Esophagus squamous epithelium (tissue), 5 donors: ENCODE measurements around the gene ATP8A1. TPM values are rescaled to one million over a fixed set of nuclear protein-coding genes. Genes with fewer than 3 reads are reported as not detected.
"Not testable (repeated sequence)": the region's sequence is repeated elsewhere in the genome, so short reads cannot be mapped to it uniquely, and the experiment has no call there.

Source experiments
- DNase-seq: peaks from one replicate; lab custom pipeline; 2025; lab: John Stamatoyannopoulos, UW
- H3K27ac ChIP-seq, 4 donors: fragments of 200-600 bp; sonication (generic); one replicate each; pipeline ENCODE4 v1.5.1; 2016 to 2019; ENCODE audit warnings: mild to moderate bottlenecking in 1 of 4
- H3K27me3 ChIP-seq, 4 donors: fragments of 200-600 bp; sonication (generic); 1 replicate in 3 of 4; 2 replicates in 1 of 4; pipeline versions ENCODE4 v1.5.1 to v1.6.0; 2017 to 2021; ENCODE audit warnings: antibody characterized with exemption in 1 of 4
- H3K36me3 ChIP-seq, 3 donors: fragments of 200-600 bp; sonication (generic); one replicate each; pipeline ENCODE4 v1.5.1; 2016 to 2019
- H3K4me1 ChIP-seq, 3 donors: fragments of 200-600 bp; sonication (generic); one replicate each; pipeline ENCODE4 v1.5.1; 2017 to 2019
- H3K4me3 ChIP-seq, 4 donors: fragments of 200-600 bp; sonication (generic); 1 replicate in 3 of 4; 2 replicates in 1 of 4; pipeline ENCODE4 v1.5.1; 2016 to 2019; ENCODE audit warnings: mild to moderate bottlenecking in 2 of 4, moderate library complexity in 1 of 4
- H3K9me3 ChIP-seq, 3 donors: fragments of 200-600 bp; sonication (generic); one replicate each; pipeline ENCODE4 v1.5.1; 2016 to 2019
- CTCF ChIP-seq, 6 experiments: fragments of 450-650 bp in 4 of 6; fragments of 200-600 bp in 2 of 6; sonication (generic) in 2 of 6; IDR thresholded peaks; one replicate each; pipeline ENCODE4 v1.5.1; 2016 to 2019; ENCODE audit warnings: antibody characterized with exemption in 6 of 6, mild to moderate bottlenecking in 4 of 6, moderate library complexity in 4 of 6
- POLR2A ChIP-seq, 4 donors: fragments of 450-650 bp; IDR thresholded peaks; one replicate each; pipeline ENCODE4 v1.6.1; 2017; ENCODE audit warnings: antibody characterized with exemption in 4 of 4, mild to moderate bottlenecking in 4 of 4, moderate library complexity in 3 of 4
- WGBS, 2 donors: methylation state at CpG; one replicate each; pipeline ENCODE4 v1.1.5; 2018; 5-methylcytosine and 5-hydroxymethylcytosine counted together
- intact Hi-C: fragments of 100-400 bp; cut with DNase I; formaldehyde crosslinking; loops from one replicate; pipeline ENCODE4 v1.15.0; 2022
- total RNA-seq, 4 donors: library from RNA; depleted of rRNA; stranded (reverse); fragments of >200 nt; gene quantifications; one replicate each; pipeline ENCODE4 v1.1.0, GENCODE V29; 2016
- donor health status: DM: yes; HTN: yes; CAD: no.

ATP8A1 gene
- total RNA-seq, 4 donors from 2014 or later: 1.9 to 11.8 (median 3.3) TPM

- Histone ChIP-seq H3K27me3 (no peaks in the 10 kb centered on the region), H3K9me3 (no peaks in the 10 kb centered on the region), H3K4me3 (no peak overlapping the region), H3K36me3 (peaks cover 0 to 25% (median 0%) of the 10 kb centered on the region in 3 donors), H3K27ac (no peak overlapping the region), H3K4me1 (no peaks in the 10 kb centered on the region)
- no peak for TF ChIP-seq CTCF (IDR thresholded peaks at IDR 0.05)
- no peak for TF ChIP-seq POLR2A (IDR thresholded peaks at IDR 0.05)
- DNase-seq: no peak
- intact Hi-C loops: no loop called here
- WGBS, 2 donors: 87 to 88% methylated on average over 8 of the region's 8 CpGs
Observed at GRCh38 chr4:42464550-42465094, 192.3 kb downstream of the ATP8A1 start.

- WGBS, 2 donors: 71 to 73% methylated on average over 1 of the region's 1 CpG
- H3K4me3 ChIP-seq, intact Hi-C loops, H3K9me3 ChIP-seq, H3K27me3 ChIP-seq, H3K27ac ChIP-seq, DNase-seq, H3K4me1 ChIP-seq: not testable (repeated sequence)
- peaks cover 0 to 25% (median 0%) of the 10 kb centered on the region in 3 donors for H3K36me3 ChIP-seq
Observed at GRCh38 chr4:42461216-42461615, 195.7 kb downstream of the ATP8A1 start.

- Histone ChIP-seq H3K9me3 (no peaks in the 10 kb centered on the region), H3K4me3 (no peak overlapping the region), H3K36me3 (peaks cover 0 to 25% (median 0%) of the 10 kb centered on the region in 3 donors), H3K27me3 (no peaks in the 10 kb centered on the region), H3K4me1 (no peaks in the 10 kb centered on the region), H3K27ac (no peak overlapping the region)
- DNase-seq: no peak
- TF ChIP-seq POLR2A (IDR thresholded peaks at IDR 0.05): no peak
- no peak for TF ChIP-seq CTCF (IDR thresholded peaks at IDR 0.05)
- WGBS, 2 donors: 69 to 84% methylated on average over 4 of the region's 4 CpGs
- intact Hi-C loops: no loop called here
Observed at GRCh38 chr4:42460043-42460442, 196.9 kb downstream of the ATP8A1 start.

- H3K27ac ChIP-seq: no peak overlapping the region
- intact Hi-C loops: no loop called here
- WGBS, 2 donors: 55 to 57% methylated on average over 3 of the region's 3 CpGs
- H3K27me3 ChIP-seq: no peaks in the 10 kb centered on the region
- H3K36me3 ChIP-seq: peaks cover 0 to 16% (median 0%) of the 10 kb centered on the region in 3 donors
- no peak overlapping the region for H3K4me3 ChIP-seq
- no peak for DNase-seq
- TF ChIP-seq CTCF (IDR thresholded peaks at IDR 0.05) (no peak), POLR2A (IDR thresholded peaks at IDR 0.05) (no peak)
- H3K4me1 ChIP-seq: no peaks in the 10 kb centered on the region
- no peaks in the 10 kb centered on the region for H3K9me3 ChIP-seq
Observed at GRCh38 chr4:42458657-42459056, 198.2 kb downstream of the ATP8A1 start.

- DNase-seq: no peak
- TF ChIP-seq CTCF (IDR thresholded peaks at IDR 0.05) (no peak), POLR2A (IDR thresholded peaks at IDR 0.05) (no peak)
- H3K27me3 ChIP-seq: no peaks in the 10 kb centered on the region
- H3K4me1 ChIP-seq: no peaks in the 10 kb centered on the region
- no peaks in the 10 kb centered on the region for H3K9me3 ChIP-seq
- intact Hi-C loops: no loop called here
- H3K27ac ChIP-seq: no peak overlapping the region
- no peak overlapping the region for H3K4me3 ChIP-seq
- H3K36me3 ChIP-seq: no peaks in the 10 kb centered on the region
- 61 to 69% methylated on average over 2 of the region's 2 CpGs for WGBS, 2 donors
Observed at GRCh38 chr4:42454755-42455420, 202.0 kb downstream of the ATP8A1 start.
